ENCODE data around the gene REM1.

Gene REM1

GRCh38 chr20:31517373-31517772, 42.3 kb downstream of the REM1 start:
- peak; percentile 55 for TF ChIP-seq RAD21 (IDR thresholded peaks at IDR 0.05; ENCODE audit: low read depth)
- TF ChIP-seq YY1 (IDR thresholded peaks at IDR 0.05; ENCODE audit: low read depth) = no peak
- peak; percentile 57 for TF ChIP-seq USF1 (IDR thresholded peaks at IDR 0.05)
- TF ChIP-seq EP300 (IDR thresholded peaks at IDR 0.05; ENCODE audit: borderline replicate concordance) = no peak
- TF ChIP-seq CEBPB (IDR thresholded peaks at IDR 0.05) = no peak
- TF ChIP-seq MAX (IDR thresholded peaks at IDR 0.05) = 0 out of 2 replicates have a peak, but pooled peaks have one; percentile 20

- no peak for TF ChIP-seq USF1 (IDR thresholded peaks at IDR 0.05)
- TF ChIP-seq CREB1 (IDR thresholded peaks at IDR 0.05; ENCODE audit: low read depth) = no peak
- TF ChIP-seq ZBTB7A (IDR thresholded peaks at IDR 0.05; ENCODE audit: low read depth) = no peak
These were observed 47.6 kb downstream of the REM1 start for GRCh38 chr20:31522731-31523130.

GRCh38 chr20:31523361-31524283, 48.5 kb downstream of the REM1 start:
- TF ChIP-seq NFIC (IDR thresholded peaks at IDR 0.05) = no peak
- TF ChIP-seq TCF12 (IDR thresholded peaks at IDR 0.05; ENCODE audit: low read depth) = no peak
- no peak for TF ChIP-seq ZBTB7A (IDR thresholded peaks at IDR 0.05; ENCODE audit: low read depth)
- no peak for TF ChIP-seq REST (IDR thresholded peaks at IDR 0.05; ENCODE audit: low read depth)
- TF ChIP-seq CREB1 (IDR thresholded peaks at IDR 0.05; ENCODE audit: low read depth) = no peak
- TF ChIP-seq CEBPB (IDR thresholded peaks at IDR 0.05) = no peak
- no peak for TF ChIP-seq FOXM1 (IDR thresholded peaks at IDR 0.05; ENCODE audit: borderline replicate concordance, low read depth)
- no peak for TF ChIP-seq YY1 (IDR thresholded peaks at IDR 0.05; ENCODE audit: low read depth)
- TF ChIP-seq TEAD4 (IDR thresholded peaks at IDR 0.05) = no peak
- no peak for TF ChIP-seq EGR1 (IDR thresholded peaks at IDR 0.05)
- TF ChIP-seq MAX (IDR thresholded peaks at IDR 0.05) = no peak
- TF ChIP-seq TAF1 (IDR thresholded peaks at IDR 0.05; ENCODE audit: low read depth) = no peak
- no peak for TF ChIP-seq EP300 (IDR thresholded peaks at IDR 0.05; ENCODE audit: borderline replicate concordance)
- TF ChIP-seq RAD21 (IDR thresholded peaks at IDR 0.05; ENCODE audit: low read depth) = no peak

GRCh38 chr20:31527266-31527665, 52.2 kb downstream of the REM1 start:
- TF ChIP-seq EGR1 (IDR thresholded peaks at IDR 0.05) = no peak
- no peak for TF ChIP-seq ZBTB7A (IDR thresholded peaks at IDR 0.05; ENCODE audit: low read depth)
- TF ChIP-seq EP300 (IDR thresholded peaks at IDR 0.05; ENCODE audit: borderline replicate concordance) = no peak
- TF ChIP-seq CEBPB (IDR thresholded peaks at IDR 0.05) = no peak
- no peak for TF ChIP-seq REST (IDR thresholded peaks at IDR 0.05; ENCODE audit: low read depth)
- no peak for TF ChIP-seq NFIC (IDR thresholded peaks at IDR 0.05)
- no peak for TF ChIP-seq TAF1 (IDR thresholded peaks at IDR 0.05; ENCODE audit: low read depth)
- TF ChIP-seq FOXM1 (IDR thresholded peaks at IDR 0.05; ENCODE audit: borderline replicate concordance, low read depth) = no peak
- no peak for TF ChIP-seq USF1 (IDR thresholded peaks at IDR 0.05)
- TF ChIP-seq TCF12 (IDR thresholded peaks at IDR 0.05; ENCODE audit: low read depth) = no peak
- no peak for TF ChIP-seq YY1 (IDR thresholded peaks at IDR 0.05; ENCODE audit: low read depth)
- no peak for TF ChIP-seq CREB1 (IDR thresholded peaks at IDR 0.05; ENCODE audit: low read depth)
- no peak for TF ChIP-seq MAX (IDR thresholded peaks at IDR 0.05)
- no peak for TF ChIP-seq RAD21 (IDR thresholded peaks at IDR 0.05; ENCODE audit: low read depth)
- TF ChIP-seq TEAD4 (IDR thresholded peaks at IDR 0.05) = no peak
